GM19238 (cell line): ENCODE results near the gene CCNL1.
"Not testable (repeated sequence)": the region's sequence is repeated elsewhere in the genome, so short reads cannot be mapped to it uniquely, and the experiment has no call there.

Source experiments
- DNase-seq: peaks from one replicate; pipeline ENCODE4 v3.0.0; 2011; ENCODE audit warnings: low spot score; ENCODE audit not compliant: insufficient read length

Gene CCNL1

GRCh38 chr3:157172746-157173145, 12.8 kb upstream of the CCNL1 start:
- no peak for DNase-seq

DNA sequence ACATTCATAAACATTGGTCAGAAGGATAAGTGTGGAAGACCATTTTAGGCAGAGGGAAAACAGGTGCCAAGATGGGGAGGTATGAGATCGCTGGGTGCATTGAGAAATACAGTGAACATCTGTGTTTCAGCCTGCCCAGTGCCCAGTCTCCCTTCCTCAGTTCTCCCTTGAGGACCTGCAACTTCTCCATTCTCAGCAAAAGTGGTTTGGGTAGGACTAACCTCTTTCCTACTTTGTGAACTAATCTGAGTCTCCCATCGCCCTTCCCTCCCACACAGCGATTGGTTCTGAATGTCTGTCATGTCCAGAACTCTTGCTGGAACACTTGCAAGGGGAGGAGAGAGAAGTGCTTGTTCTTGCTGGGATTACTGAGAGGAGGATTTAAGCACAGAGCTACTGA, 10.9 kb upstream of the CCNL1 start:
- DNase-seq: no peak

- no peak for DNase-seq
Observed at GRCh38 chr3:157167371-157168042, 7.6 kb upstream of the CCNL1 start.

DNA sequence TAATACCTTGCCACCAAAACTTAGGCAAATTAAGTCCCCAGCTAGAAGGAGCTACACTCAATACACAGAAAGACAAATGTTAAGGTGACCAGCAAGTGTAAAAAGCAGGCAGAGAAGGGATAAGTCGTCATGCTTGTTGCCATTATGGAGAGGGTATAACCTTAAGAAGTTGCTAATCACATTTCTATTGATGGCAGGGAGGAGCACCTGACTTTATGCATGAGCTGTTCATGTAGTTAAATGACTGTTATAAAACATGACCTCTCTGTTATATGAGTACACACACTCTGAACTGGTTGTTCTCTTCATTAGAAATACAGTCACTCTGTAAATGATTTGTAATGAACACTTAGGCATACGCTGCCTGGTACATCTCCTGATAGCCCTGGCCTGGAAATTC, 6.6 kb upstream of the CCNL1 start:
- DNase-seq: no peak

DNA sequence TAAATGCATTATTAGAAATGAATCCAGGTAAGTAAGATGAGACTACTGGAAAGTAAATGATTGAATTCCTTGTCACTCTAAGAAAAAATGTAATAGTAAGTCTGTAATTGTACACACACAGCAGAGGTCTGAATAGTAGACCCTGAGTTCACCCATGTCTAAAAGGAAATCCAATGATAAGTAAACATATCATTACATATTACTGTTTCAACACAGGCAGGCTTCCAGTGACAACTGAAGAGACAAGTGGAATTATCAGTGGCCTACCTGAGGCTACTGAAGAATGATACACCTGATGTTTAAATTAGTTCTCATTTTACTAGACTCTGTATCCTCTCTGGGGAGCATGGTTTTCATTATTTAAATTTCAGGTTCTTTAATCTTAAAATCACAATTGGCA, 6.2 kb upstream of the CCNL1 start:
- no peak for DNase-seq

GRCh38 chr3:157163217-157163953, 3.4 kb upstream of the CCNL1 start:
- DNase-seq: no peak

DNA sequence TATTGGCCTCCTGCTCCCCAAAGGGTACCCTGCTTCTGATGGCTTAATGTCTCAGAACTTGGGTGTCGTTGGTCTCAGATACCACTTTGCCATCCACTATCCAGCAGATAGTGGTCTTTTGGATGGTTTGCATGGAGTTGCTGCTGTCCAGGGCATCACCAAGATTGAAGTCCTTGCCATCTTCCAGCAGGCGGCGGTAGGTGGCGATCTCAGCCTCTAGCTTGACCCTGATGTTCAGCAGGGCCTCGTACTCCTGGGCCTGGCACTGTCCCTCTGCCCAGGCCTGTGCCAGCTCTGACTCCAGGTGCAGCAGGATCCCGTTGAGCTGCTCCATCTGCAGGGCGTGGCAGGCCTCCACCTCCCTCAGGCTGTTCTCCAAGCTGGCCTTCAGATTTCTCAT, 2.7 kb upstream of the CCNL1 start:
- DNase-seq: not testable (repeated sequence)

GRCh38 chr3:157160658-157161424, 894 bp upstream of the CCNL1 start:
- peak; percentile 16 for DNase-seq

DNA sequence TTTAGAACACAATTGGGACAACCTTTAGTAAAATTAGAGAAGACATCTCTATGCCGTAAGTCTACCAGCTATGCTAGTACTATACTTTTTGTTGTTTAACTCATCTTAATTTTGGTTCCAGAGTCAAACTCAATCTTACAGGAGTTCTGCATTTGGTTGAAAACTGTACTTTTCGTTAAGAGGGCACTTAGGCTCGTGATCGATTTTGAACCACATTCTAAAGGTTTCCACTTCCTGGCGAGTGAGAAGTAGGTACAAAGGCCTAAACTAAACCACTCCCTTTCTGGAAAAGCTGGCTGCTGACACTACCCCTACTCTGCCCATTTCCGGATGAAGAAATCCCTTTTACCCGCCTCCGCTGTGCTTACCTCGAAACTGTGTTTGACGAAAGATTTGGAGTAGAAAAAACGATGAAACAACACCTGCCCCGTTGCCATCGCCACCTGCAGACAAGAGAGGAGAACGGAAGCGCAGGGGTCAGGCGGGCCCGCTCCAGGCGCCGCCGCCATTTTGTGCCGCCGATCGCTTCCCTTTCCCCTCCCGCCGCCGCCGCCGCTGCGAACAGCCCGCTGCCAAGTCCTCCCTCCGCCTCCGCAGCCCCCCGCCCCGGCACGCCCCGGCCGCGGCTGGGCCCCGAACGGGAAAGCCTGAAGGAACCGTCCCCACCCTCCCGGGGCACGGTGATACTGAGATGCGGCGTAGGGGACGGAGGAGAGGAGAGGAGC, 748 bp downstream of the CCNL1 start:
- DNase-seq: peak; percentile 34

GRCh38 chr3:157157836-157158235, 2.1 kb downstream of the CCNL1 start:
- no peak for DNase-seq

DNA sequence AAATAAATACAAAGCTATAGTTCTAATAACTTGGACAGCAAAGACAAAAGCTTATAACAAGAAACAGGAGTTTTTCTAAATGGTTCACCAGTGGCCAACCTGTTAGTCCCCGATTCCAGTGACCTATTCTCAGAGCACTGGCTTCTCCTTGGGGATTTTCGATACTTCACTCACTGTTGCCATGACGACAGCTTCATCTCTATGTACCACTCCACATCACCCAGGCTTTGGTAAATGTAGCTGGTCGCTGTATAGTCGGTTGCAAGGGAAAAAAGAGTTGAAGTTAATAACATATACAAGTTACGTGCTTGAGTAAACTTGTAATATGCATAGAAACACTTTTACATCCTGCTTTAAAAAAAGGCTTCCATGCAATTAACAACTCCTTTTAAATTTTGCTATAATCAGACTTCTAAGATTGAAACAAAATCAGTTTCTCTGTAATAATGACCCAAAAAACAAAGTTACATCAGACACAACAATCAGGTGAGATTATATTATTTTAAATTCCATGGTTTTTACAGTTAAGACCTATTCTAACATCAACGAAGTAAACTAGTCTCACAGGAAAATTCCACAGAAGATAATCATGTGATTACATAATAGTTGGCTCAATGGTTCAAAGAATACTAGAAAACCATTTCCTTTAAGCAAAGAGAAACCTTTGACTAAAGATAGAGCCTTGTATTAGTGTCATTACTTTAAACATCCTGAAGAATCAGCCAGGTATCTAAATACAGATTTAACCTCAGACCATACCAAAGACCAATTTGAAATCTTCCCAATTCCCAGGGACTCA, 2.9 kb downstream of the CCNL1 start:
- DNase-seq: no peak

DNA sequence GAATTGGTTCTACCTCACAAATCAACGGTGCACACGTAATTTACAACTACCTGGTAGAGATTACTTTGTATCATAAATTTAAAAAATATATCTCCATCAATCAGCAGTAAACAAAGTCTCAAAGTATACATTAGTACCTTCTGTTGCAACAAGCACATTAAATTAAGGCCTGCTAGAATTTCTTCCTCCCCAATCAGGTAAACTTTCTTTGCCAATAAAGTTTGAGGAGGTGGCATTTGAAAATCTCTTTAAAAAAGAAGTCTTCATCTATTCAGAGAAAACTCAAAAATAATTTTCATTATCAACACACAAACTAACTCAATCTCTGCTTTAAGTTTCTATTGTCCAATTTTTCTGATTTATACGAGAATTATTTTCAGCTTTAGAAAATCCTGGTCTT, 4.4 kb downstream of the CCNL1 start:
- no peak for DNase-seq

GRCh38 chr3:157154563-157155330, 5.2 kb downstream of the CCNL1 start:
- no peak for DNase-seq

DNA sequence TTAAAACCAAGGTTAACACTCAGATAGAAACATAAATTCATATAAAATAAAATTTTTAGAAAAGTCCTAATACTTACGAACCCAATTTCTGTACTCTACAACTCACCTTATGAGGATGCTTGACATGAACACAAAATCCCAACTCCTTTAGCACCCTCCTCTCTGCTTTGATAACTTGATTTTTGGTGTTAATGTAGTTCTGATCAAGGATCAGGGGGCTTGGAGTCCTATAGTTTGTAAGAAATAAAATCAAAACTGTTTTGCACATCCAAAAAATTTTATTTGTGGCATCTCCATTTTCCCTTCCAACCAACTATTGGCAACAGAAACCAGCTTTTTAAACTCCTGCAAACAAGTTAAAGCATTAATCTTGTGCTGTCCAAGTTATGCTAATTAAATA, 7.0 kb downstream of the CCNL1 start:
- DNase-seq: no peak

- no peak for DNase-seq
Observed at GRCh38 chr3:157152438-157152837, 7.5 kb downstream of the CCNL1 start.

GRCh38 chr3:157151627-157152026, 8.3 kb downstream of the CCNL1 start:
- DNase-seq: no peak

DNA sequence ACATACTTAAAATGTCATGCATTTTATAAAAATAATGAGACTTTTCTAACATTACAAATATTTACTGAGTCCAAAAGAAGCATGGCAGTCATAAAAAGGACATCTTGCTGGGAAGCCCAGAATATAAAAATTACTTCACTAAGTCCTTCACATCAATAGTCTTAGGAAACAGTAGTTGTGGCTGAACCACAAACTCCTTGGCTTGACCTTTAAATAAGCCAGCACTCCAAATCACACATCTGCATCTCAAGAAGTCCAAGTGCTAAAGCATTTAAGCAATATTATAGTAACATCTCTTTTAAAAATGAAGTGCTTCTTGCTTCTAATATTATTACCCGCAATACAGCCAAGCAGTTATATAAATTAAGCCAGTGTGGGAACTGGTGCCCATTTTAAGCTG, 8.8 kb downstream of the CCNL1 start:
- no peak for DNase-seq

DNA sequence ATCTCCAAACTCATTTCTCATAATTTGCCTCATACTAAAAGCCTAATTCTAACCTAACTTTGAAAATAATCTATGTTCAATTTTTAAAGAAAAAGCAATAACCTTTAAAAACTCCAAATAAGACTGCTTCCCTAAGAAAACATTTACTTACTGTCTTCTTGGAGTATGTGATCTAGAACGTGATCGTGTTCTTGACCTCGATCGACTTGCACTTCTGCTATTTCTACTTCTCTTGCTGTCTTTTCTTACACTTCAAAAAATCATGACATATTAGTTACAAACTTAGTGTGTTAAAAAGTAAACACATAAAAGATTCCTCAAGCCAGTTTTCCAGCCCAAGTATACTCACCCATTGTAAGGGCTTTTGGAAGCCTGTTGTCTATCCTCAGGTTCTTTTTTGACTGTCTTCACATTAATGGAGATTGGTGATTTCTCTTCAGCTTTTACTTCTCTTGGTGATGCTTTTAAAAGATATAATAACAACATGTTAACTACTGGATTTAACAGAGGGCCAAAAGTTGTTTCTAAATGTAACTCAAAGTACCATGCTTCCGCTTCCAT, 10.7 kb downstream of the CCNL1 start:
- DNase-seq: no peak

DNA sequence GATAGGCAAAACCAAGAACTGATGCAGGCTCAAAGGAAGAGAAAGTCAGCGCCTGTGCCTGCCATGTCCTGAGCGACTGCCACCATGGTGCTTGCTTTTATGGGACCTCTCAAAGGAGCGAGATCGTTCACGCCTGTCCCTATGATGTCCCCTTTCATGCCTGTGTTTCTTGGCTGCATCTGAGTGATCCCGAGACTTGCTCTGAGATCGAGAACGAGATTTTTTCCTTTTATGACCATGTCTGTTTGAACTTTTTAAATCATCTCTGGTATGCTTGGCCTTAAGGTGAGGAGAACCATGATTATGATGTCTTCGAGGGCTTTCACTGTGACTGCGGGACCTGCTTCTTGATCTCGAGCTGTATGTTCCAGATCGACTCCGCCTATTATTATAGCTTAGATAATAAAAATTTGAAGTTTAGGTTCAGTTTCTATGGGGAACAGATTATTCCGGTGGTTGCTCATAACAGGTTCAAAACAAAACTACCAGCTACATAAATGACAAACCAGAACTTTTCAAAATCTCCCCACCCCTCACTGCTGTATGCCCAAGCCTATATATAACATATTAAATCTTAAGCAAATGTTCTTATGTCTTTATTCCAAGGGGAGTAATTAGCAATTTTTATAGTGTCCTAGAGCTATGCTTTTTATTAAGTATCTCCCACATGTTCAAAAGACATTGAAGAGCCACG, 11.6 kb downstream of the CCNL1 start:
- DNase-seq: no peak
